Measurements from ENCODE around the gene ENOX1. TPM values are rescaled to one million over a fixed set of nuclear protein-coding genes. Genes with fewer than 3 reads are reported as not detected.

Gene ENOX1
- total RNA-seq, 1 experiment from 2014 or later, result 1.5 TPM

- Mint-ChIP-seq H3K36me3 (ENCODE audit: insufficient read depth, unreplicated experiment) (no peaks in the 10 kb centered on the region), H3K4me3 (ENCODE audit: low read depth, unreplicated experiment) (no peak overlapping the region), H3K9me3 (ENCODE audit: low read depth, unreplicated experiment) (no peaks in the 10 kb centered on the region), H3K27me3 (ENCODE audit: unreplicated experiment) (no peaks in the 10 kb centered on the region), H3K4me1 (ENCODE audit: low read depth, unreplicated experiment) (no peaks in the 10 kb centered on the region), H3K27ac (ENCODE audit: unreplicated experiment) (no peak overlapping the region)
- BruUV-seq (replicated peaks), result no TSS peak
- TF ChIP-seq CTCF (IDR thresholded peaks at IDR 0.05; ENCODE audit: unreplicated experiment), result no peak
- no peak for DNase-seq
- intact Hi-C loops (cut with micrococcal nuclease; ENCODE audit: unreplicated experiment), result no loop called here
- CTCF ChIA-PET, result no interaction called here
These were observed 426.6 kb downstream of the ENOX1 start for GRCh38 chr13:43360171-43360570.

- Mint-ChIP-seq H3K4me3 (ENCODE audit: low read depth, unreplicated experiment) (no peak overlapping the region), H3K36me3 (ENCODE audit: insufficient read depth, unreplicated experiment) (no peaks in the 10 kb centered on the region), H3K27ac (ENCODE audit: unreplicated experiment) (no peak overlapping the region), H3K27me3 (ENCODE audit: unreplicated experiment) (no peaks in the 10 kb centered on the region), H3K4me1 (ENCODE audit: low read depth, unreplicated experiment) (no peaks in the 10 kb centered on the region), H3K9me3 (ENCODE audit: low read depth, unreplicated experiment) (no peaks in the 10 kb centered on the region)
- no peak for DNase-seq
- TF ChIP-seq CTCF (IDR thresholded peaks at IDR 0.05; ENCODE audit: unreplicated experiment), result no peak
- intact Hi-C loops (cut with micrococcal nuclease; ENCODE audit: unreplicated experiment), result no loop called here
- CTCF ChIA-PET, result no interaction called here
- BruUV-seq (replicated peaks), result no TSS peak
These were observed 427.2 kb downstream of the ENOX1 start for GRCh38 chr13:43359536-43359935.

- no peaks in the 10 kb centered on the region for H3K4me1 Mint-ChIP-seq (ENCODE audit: low read depth, unreplicated experiment)
- no peaks in the 10 kb centered on the region for H3K9me3 Mint-ChIP-seq (ENCODE audit: low read depth, unreplicated experiment)
- H3K4me3 Mint-ChIP-seq (ENCODE audit: low read depth, unreplicated experiment), result no peak overlapping the region
- no TSS peak for BruUV-seq (replicated peaks)
- H3K27me3 Mint-ChIP-seq (ENCODE audit: unreplicated experiment), result no peaks in the 10 kb centered on the region
- no peak for DNase-seq
- TF ChIP-seq CTCF (IDR thresholded peaks at IDR 0.05; ENCODE audit: unreplicated experiment), result no peak
- CTCF ChIA-PET, result no interaction called here
- H3K36me3 Mint-ChIP-seq (ENCODE audit: insufficient read depth, unreplicated experiment), result no peaks in the 10 kb centered on the region
- no peak overlapping the region for H3K27ac Mint-ChIP-seq (ENCODE audit: unreplicated experiment)
- intact Hi-C loops (cut with micrococcal nuclease; ENCODE audit: unreplicated experiment), result no loop called here
These were observed 429.2 kb downstream of the ENOX1 start for GRCh38 chr13:43357564-43357963.

GRCh38 chr13:43356567-43356966 is 430.2 kb downstream of the ENOX1 start:
- H3K27ac Mint-ChIP-seq (ENCODE audit: unreplicated experiment), result no peak overlapping the region
- H3K4me3 Mint-ChIP-seq (ENCODE audit: low read depth, unreplicated experiment), result no peak overlapping the region

More at GRCh38 chr13:43356567-43356966, 430.2 kb downstream of the ENOX1 start:
- no peak for TF ChIP-seq CTCF (IDR thresholded peaks at IDR 0.05; ENCODE audit: unreplicated experiment)
- no peaks in the 10 kb centered on the region for H3K4me1 Mint-ChIP-seq (ENCODE audit: low read depth, unreplicated experiment)
- BruUV-seq (replicated peaks), result no TSS peak
- no peaks in the 10 kb centered on the region for H3K36me3 Mint-ChIP-seq (ENCODE audit: insufficient read depth, unreplicated experiment)
- H3K27me3 Mint-ChIP-seq (ENCODE audit: unreplicated experiment), result no peaks in the 10 kb centered on the region
- CTCF ChIA-PET, result no interaction called here
- DNase-seq, result no peak
- intact Hi-C loops (cut with micrococcal nuclease; ENCODE audit: unreplicated experiment), result no loop called here
- no peaks in the 10 kb centered on the region for H3K9me3 Mint-ChIP-seq (ENCODE audit: low read depth, unreplicated experiment)
